Progenitor cell of endocrine pancreas (in vitro differentiated cells): ENCODE results near the gene SYNGAP1. TPM values are rescaled to one million over a fixed set of nuclear protein-coding genes. Genes with fewer than 3 reads are reported as not detected.
"Not testable (repeated sequence)": the region's sequence is repeated elsewhere in the genome, so short reads cannot be mapped to it uniquely, and the experiment has no call there.

Experiments
- DNase-seq: peaks from one replicate; pipeline ENCODE4 v3.0.0; 2021; ENCODE audit warnings: low spot score; ENCODE audit not compliant: unreplicated experiment
- H3K27ac Mint-ChIP-seq: 2 replicates; pipeline ENCODE4 v1.8.0; 2021; ENCODE audit warnings: mild to moderate bottlenecking, moderate library complexity, mixed read lengths
- H3K27me3 Mint-ChIP-seq: 2 replicates; pipeline ENCODE4 v1.8.0; 2021; ENCODE audit warnings: mixed read lengths
- H3K36me3 Mint-ChIP-seq: 2 replicates; pipeline ENCODE4 v1.8.0; 2022; ENCODE audit warnings: mixed read lengths; ENCODE audit not compliant: insufficient read depth
- H3K4me1 Mint-ChIP-seq: 2 replicates; pipeline ENCODE4 v1.8.0; 2021; ENCODE audit warnings: low read depth, mixed read lengths
- H3K4me3 Mint-ChIP-seq: 2 replicates; pipeline ENCODE4 v1.8.0; 2021; ENCODE audit warnings: low read depth, mild to moderate bottlenecking, moderate library complexity, mixed read lengths
- H3K9me3 Mint-ChIP-seq: 2 replicates; pipeline ENCODE4 v1.8.0; 2021; ENCODE audit warnings: low read depth, mixed read lengths
- CTCF ChIP-seq: fragments of 200-600 bp; sonication (generic); IDR thresholded peaks from one replicate; pipeline ENCODE4 v1.5.0; 2021; ENCODE audit warnings: antibody characterized with exemption, mild to moderate bottlenecking; ENCODE audit not compliant: unreplicated experiment
- total RNA-seq: library from RNA; stranded (reverse); gene quantifications from 2 replicates; pipeline ENCODE4 v1.2.1, GENCODE V29; 2021

The SYNGAP1 gene
- total RNA-seq, 1 donor from 2014 or later = 60.3 TPM

DNA sequence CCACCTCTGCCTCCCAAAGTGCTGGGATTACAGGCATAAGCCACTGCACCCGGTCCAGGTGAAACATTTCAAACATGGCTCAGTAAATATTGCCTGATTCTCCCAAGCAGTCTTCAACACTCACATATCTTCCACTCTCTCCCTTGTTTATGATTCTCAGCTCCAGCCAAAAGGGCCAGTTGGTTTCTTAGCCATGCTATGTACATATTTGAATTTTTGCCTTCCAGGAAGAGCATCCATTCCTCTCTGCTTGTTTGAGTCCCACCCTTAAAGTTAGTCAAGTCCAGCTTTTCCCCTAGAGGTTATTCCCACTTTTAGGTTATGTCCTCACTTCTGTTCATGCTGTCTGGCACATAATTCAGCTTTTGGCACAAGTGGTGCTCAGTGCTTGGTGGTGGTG is 22.3 kb upstream of the SYNGAP1 start:
- H3K9me3 Mint-ChIP-seq = no peaks in the 10 kb centered on the region
- DNase-seq = no peak
- peaks cover 1% of the 10 kb centered on the region for H3K36me3 Mint-ChIP-seq
- TF ChIP-seq CTCF = no peak
- no peak overlapping the region for H3K27ac Mint-ChIP-seq
- H3K27me3 Mint-ChIP-seq = no peaks in the 10 kb centered on the region
- H3K4me1 Mint-ChIP-seq = peaks cover 19% of the 10 kb centered on the region
- no peak overlapping the region for H3K4me3 Mint-ChIP-seq

- not testable (repeated sequence) for H3K4me3 Mint-ChIP-seq, H3K27me3 Mint-ChIP-seq, H3K36me3 Mint-ChIP-seq, DNase-seq, H3K9me3 Mint-ChIP-seq, H3K27ac Mint-ChIP-seq
- peaks cover 12% of the 10 kb centered on the region for H3K4me1 Mint-ChIP-seq
These were observed 21.3 kb upstream of the SYNGAP1 start for GRCh38 chr6:33398601-33399000.

GRCh38 chr6:33399881-33400280 is 20.0 kb upstream of the SYNGAP1 start:
- not testable (repeated sequence) for H3K4me1 Mint-ChIP-seq, H3K36me3 Mint-ChIP-seq, H3K9me3 Mint-ChIP-seq, H3K27me3 Mint-ChIP-seq, H3K4me3 Mint-ChIP-seq, DNase-seq
- H3K27ac Mint-ChIP-seq = peak overlapping the region; percentile 70

GRCh38 chr6:33404884-33405283 is 15.0 kb upstream of the SYNGAP1 start:
- no peak overlapping the region for H3K27ac Mint-ChIP-seq
- no peak for TF ChIP-seq CTCF
- H3K9me3 Mint-ChIP-seq = no peaks in the 10 kb centered on the region
- peaks cover 4% of the 10 kb centered on the region for H3K4me1 Mint-ChIP-seq
- H3K36me3 Mint-ChIP-seq = peaks cover 9% of the 10 kb centered on the region
- no peaks in the 10 kb centered on the region for H3K27me3 Mint-ChIP-seq
- no peak for DNase-seq
- H3K4me3 Mint-ChIP-seq = no peak overlapping the region

- Mint-ChIP-seq H3K4me1 (peaks cover 6% of the 10 kb centered on the region), H3K4me3 (no peak overlapping the region), H3K36me3 (peaks cover 9% of the 10 kb centered on the region), H3K27me3 (no peaks in the 10 kb centered on the region), H3K9me3 (no peaks in the 10 kb centered on the region), H3K27ac (no peak overlapping the region)
- no peak for DNase-seq
- TF ChIP-seq CTCF = no peak
These were observed 14.4 kb upstream of the SYNGAP1 start for GRCh38 chr6:33405386-33405940.

GRCh38 chr6:33406126-33406525 is 13.7 kb upstream of the SYNGAP1 start:
- H3K27ac Mint-ChIP-seq = no peak overlapping the region
- H3K36me3 Mint-ChIP-seq = peaks cover 9% of the 10 kb centered on the region
- H3K9me3 Mint-ChIP-seq = no peaks in the 10 kb centered on the region
- no peak overlapping the region for H3K4me3 Mint-ChIP-seq
- H3K27me3 Mint-ChIP-seq = no peaks in the 10 kb centered on the region
- DNase-seq = no peak
- TF ChIP-seq CTCF = no peak
- H3K4me1 Mint-ChIP-seq = peaks cover 6% of the 10 kb centered on the region
